ENCODE data around the gene RPUSD1.
"Not testable (repeated sequence)": the region's sequence is repeated elsewhere in the genome, so short reads cannot be mapped to it uniquely, and the experiment has no call there.

RPUSD1 gene

GRCh38 chr16:781346-782010 lies 6.7 kb downstream of the RPUSD1 start:
- no peak for DNase-seq

DNA sequence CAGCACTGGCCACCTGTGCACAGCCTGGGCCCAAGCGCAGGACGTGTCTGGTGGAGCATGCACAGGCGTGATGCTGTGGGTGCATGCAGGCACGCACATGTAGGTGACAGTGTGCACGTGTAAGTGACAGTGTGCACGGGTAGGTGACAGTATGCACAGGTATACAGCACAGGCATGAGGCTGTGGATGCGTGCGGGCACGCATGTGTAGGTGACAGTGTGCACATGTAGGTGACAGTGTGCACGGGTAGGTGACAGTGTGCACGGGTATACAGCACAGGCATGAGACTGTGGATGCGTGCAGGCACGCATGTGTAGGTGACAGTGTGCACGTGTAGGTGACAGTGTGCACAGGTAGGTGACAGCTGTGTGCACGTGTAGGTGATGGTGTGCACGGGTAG lies 7.9 kb downstream of the RPUSD1 start:
- no peak for DNase-seq

GRCh38 chr16:779561-779960 lies 8.6 kb downstream of the RPUSD1 start:
- DNase-seq = no peak

DNA sequence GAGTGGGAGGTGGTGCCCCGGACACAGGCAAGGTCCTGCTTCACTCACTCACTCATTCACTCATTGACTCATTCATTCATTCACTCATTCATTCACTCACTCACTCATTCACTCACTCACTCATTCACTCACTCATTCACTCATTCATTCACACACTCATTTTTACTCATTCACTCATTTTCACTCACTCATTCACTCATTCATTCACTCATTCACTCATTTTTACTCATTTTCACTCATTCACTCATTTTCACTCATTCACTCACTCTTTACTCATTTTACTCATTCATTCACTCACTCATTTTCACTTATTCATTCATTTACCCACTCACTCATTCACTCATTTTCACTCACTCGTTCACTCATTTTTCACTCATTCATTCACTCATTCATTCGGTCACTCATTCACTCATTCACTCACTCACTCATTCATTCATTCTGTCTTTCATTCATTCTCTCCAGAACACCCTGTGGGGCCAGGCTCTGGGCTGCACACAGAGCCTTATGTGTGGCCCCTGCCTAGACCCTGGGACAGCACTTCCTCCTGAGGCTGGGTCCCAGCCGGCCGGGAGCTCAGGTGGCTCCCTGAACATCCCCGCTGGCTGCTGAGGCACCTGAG lies 9.2 kb downstream of the RPUSD1 start:
- no peak for DNase-seq

- DNase-seq = no peak
Measured at GRCh38 chr16:778447-778846, 9.7 kb downstream of the RPUSD1 start.

DNA sequence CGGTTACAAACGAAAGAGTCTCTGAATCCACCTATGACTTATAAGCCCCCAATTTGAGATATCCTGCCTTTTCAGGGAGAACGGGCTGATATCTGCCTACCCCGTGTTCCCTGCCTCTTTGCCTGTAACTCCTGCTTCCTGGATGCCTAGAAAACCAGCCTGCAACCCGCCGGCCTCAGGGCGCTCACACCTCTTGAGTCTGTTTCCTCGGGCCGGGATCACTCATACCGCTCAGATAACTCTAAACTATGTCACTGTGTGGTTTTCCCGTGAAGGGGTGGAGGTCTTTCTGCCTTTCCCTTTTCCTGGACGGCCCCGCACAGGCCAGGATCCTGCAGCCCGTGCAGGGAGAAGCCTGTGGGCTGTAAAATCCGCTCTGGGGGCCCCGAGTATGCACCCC lies 10.4 kb downstream of the RPUSD1 start:
- DNase-seq = no peak

DNA sequence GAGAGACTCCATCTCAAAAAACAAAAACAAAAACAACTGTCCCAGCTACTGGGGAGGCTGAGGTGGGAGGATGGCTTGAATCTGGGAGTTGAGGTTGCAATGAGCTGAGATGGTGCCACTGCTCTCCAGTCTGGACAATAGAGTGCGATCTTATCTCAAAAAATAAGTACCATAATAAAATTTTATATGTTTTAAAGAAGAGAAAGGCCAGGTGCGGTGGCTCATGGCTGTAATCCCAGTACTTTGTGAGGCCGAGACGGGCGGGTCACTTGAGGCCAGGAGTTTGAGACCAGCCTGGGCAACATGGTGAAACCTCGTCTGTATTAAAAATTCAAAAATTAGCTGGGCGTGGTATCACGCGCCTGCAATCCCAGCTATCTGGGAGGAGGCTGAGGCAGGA lies 11.4 kb downstream of the RPUSD1 start:
- no peak for DNase-seq

- DNase-seq = not testable (repeated sequence)
Measured at GRCh38 chr16:776298-776697, 11.9 kb downstream of the RPUSD1 start.

GRCh38 chr16:775236-775796 lies 12.9 kb downstream of the RPUSD1 start:
- DNase-seq = no peak

DNA sequence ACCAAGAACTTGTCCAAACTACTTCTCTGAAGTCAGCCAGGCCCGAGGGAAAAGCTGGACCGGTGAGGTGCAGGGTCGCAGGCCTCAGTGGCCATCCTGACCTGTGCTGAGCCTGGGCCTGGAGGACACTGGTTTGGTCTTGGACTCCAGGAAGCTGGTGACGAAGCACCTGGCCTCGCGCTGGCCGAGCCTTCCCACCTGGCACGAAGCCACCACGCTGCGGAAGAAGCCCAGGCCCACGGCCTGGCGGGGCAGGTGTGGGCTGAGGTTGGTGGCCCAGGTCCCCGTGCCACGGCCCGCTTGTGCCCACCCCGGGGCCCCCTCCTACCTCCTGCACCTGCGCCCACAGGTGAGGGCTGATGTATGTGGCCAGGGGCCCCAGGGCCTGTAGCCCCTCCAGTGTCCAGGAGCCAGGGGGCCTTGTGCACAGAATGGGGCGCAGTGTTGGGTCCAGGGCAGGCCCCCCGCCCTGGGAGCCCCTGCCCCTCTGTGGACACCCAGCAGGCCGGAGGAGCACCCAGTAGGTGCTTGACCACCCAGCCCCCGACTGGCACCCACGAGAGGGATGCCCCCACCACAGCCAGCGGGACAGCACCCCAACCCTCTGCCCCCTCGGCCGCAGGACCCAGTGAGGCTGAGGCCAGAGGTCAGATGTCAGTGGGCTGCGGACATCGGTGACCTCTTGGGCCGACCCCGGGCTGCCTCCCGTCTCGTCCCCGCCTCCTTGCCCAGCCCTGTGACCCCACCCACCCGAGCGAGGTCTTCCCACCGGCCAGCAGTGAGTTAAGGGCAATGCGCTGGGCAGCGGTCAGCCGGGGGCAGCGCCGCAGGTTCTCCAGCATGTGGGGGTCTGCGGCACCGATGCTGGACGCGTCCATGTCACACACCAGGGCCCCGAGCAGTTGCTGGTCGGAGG lies 13.8 kb downstream of the RPUSD1 start:
- no peak for DNase-seq

DNA sequence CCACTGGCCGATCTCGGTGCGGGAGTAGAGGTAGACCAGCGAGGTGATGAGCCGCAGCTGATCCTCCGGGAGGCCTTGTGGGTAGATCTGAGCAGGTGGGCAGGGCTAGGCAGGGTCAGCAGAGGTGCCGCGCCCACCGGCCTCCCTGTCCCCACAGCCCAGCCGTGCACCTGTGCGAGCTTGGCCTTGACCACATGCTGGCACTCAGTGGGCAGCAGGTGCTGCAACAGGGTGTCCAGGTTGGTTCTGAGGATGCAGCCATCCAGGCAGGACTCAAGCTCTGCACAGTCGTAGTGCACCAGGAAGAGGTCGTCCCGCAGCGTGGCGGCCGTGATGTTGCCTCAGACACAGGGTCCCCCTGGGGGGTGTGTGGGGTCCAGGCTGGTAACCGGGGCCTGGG lies 15.2 kb downstream of the RPUSD1 start:
- DNase-seq = no peak

- no peak for DNase-seq
Measured at GRCh38 chr16:770411-770810, 17.8 kb downstream of the RPUSD1 start.

GRCh38 chr16:769934-770333 lies 18.2 kb downstream of the RPUSD1 start:
- DNase-seq = no peak

GRCh38 chr16:769184-769784 lies 18.9 kb downstream of the RPUSD1 start:
- no peak for DNase-seq

GRCh38 chr16:768428-768827 lies 19.8 kb downstream of the RPUSD1 start:
- DNase-seq = no peak

DNA sequence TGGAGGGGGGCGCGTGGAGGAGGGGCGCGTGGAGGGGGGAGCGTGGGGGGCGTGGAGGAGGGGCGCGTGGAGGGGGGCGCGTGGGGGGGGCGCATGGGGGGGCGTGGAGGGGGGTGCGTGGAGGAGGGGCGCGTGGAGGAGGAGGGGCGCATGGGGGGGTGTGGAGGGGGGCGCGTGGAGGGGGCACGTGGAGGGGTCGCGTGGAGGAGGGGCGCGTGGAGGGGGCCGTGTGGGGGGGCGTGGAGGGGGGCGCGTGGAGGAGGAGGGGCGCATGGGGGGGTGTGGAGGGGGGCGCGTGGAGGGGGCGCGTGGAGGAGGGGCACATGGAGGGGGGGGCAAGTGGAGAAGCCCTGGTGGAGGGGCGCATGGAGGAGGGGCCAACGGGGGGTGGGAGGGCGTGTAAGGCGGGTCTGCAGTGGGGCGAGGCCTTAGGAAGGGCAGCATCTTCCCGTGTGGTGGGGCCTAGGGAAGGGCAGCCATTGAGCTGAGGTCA lies 20.4 kb downstream of the RPUSD1 start:
- DNase-seq = no peak

DNA sequence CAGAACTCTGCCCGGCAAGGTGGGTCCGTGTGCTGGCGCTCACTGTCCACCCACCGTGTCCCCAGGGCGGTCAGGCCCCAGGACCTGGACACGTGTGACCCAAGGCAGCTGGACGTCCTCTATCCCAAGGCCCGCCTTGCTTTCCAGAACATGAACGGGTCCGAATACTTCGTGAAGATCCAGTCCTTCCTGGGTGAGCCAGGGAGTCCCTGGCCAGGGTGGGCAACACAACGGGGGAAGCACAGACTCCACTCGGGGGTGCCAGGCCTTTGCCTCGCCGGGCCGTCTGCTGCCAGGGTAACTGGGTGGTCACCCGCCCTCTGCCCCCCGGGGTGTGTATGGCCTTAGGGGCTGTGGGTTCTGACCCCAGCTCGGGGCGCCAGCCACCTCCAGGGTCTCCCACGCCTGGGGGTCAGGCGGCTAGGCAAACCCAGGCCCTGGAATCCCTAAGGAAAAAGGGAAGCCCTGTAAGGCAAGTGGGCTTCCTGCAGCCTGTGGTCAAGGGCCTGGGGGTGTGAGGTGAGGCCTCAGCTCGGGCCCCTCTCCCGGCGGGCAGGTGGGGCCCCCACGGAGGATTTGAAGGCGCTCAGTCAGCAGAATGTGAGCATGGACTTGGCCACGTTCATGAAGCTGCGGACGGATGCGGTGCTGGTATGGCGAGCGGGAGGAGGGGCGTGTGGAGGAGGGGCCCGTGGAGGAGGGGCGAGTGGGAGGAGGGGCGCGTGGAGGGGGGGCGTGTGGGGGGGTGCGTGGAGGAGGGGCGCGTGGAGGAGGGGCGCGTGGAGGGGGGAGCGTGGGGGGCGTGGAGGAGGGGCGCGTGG lies 21.2 kb downstream of the RPUSD1 start:
- DNase-seq = no peak

GRCh38 chr16:766008-766819 lies 22.0 kb downstream of the RPUSD1 start:
- DNase-seq = no peak

GRCh38 chr16:765488-765865 lies 22.7 kb downstream of the RPUSD1 start:
- DNase-seq = no peak

DNA sequence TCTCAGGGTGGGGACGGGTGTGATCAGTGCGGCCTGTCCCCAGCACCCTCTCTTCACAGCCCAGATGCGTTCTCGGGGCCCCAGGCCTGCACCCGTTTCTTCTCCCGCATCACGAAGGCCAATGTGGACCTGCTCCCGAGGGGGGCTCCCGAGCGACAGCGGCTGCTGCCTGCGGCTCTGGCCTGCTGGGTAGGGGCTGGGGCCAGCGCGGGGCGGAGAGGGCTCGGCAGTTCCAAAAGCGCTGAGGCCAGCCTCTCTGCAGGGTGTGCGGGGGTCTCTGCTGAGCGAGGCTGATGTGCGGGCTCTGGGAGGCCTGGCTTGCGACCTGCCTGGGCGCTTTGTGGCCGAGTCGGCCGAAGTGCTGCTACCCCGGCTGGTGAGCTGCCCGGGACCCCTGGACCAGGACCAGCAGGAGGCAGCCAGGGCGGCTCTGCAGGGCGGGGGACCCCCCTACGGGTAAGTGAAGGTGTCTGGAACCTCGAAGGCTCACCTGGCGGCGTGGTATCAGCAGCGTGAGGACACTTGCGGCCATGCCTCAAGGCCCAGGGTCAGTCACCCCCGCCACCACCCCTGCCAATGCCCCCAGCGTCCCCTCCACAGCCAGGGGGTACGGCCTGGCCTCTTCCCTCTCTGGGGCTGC lies 23.2 kb downstream of the RPUSD1 start:
- DNase-seq = no peak

All from SHP77 (cell line).